Aorta (tissue), 5 donors: Measurements from ENCODE around the gene ZNF329. TPM values are rescaled to one million over a fixed set of nuclear protein-coding genes. Genes with fewer than 3 reads are reported as not detected.

Source experiments
- ATAC-seq: fragments of 200-7000 bp; cut with Tn5 transposase; one replicate; pipeline ENCODE4 v1.9.1; 2022; ENCODE audit warnings: moderate library complexity; ENCODE audit not compliant: low FRiP score
- DNase-seq, 2 donors: peaks; one replicate each; pipeline ENCODE4 v3.0.0-alpha.2; 2020
- H3K27ac ChIP-seq, 2 donors: one replicate each; pipeline ENCODE4 v1.5.1; 2013; ENCODE audit warnings: low read length in 2 of 2, mild to moderate bottlenecking in 2 of 2, moderate library complexity in 2 of 2, control low read depth in 1 of 2, inconsistent platforms in 1 of 2, low read depth in 1 of 2
- H3K27me3 ChIP-seq, 2 donors: one replicate each; pipeline ENCODE4 v1.6.1; 2013; ENCODE audit warnings: control low read depth in 1 of 2, low read length in 1 of 2, mild to moderate bottlenecking in 1 of 2, moderate library complexity in 1 of 2; ENCODE audit not compliant: insufficient read depth in 2 of 2, control insufficient read depth in 1 of 2
- H3K36me3 ChIP-seq, 2 donors: one replicate each; pipeline ENCODE4 v1.6.1; 2013; ENCODE audit warnings: control low read depth in 1 of 2, low read length in 1 of 2, mild to moderate bottlenecking in 1 of 2; ENCODE audit not compliant: insufficient read depth in 2 of 2, control insufficient read depth in 1 of 2
- H3K4me1 ChIP-seq, 2 donors: one replicate each; pipeline ENCODE4 v1.6.1; 2013; ENCODE audit warnings: low read length in 2 of 2, control low read depth in 1 of 2, mild to moderate bottlenecking in 1 of 2, moderate library complexity in 1 of 2; ENCODE audit not compliant: insufficient read depth in 2 of 2, control insufficient read depth in 1 of 2
- H3K4me3 ChIP-seq, 2 donors: one replicate each; pipeline ENCODE4 v1.5.1; 2013; ENCODE audit warnings: low read length in 2 of 2, control low read depth in 1 of 2, mild to moderate bottlenecking in 1 of 2
- H3K9me3 ChIP-seq: one replicate; pipeline ENCODE4 v1.6.1; 2013; ENCODE audit warnings: mild to moderate bottlenecking, low read length; ENCODE audit not compliant: control insufficient read depth
- WGBS, 2 donors: extraction: QIAGEN DNeasy Blood & Tissue Kit; methylation state at CpG; one replicate each; pipeline ENCODE4 v1.1.7; 2013; 5-methylcytosine and 5-hydroxymethylcytosine counted together
- intact Hi-C, 2 donors: fragments of 100-400 bp; cut with DNase I; formaldehyde crosslinking; loops; one replicate each; pipeline versions ENCODE4 v1.14.2 to v1.15.0; 2022
- polyA plus RNA-seq, 2 donors: library from polyadenylated mRNA; stranded (reverse); fragments of 200-250 nt; gene quantifications; one replicate each; pipeline ENCODE4 v1.2.3, GENCODE V29; 2013
- total RNA-seq, 2 donors: library from RNA; stranded (reverse); fragmentation: NEBNext Ultra II Directional; extraction: Animal tissue kit (Norgen Biotek cat#: 25700); gene quantifications; one replicate each; pipeline ENCODE4 v1.2.1, GENCODE V29; 2021
- donor health status: healthy with polysubstance abuse.
- donor health status: Bipolar disorder and iron deficiency.
- donor health status: DM: no; HTN: no; CAD: no.
- donor health status: DM: no; HTN: no; CAD: no.
- donor health status: DM: yes; HTN: yes; CAD: no.

ZNF329 gene
- total and polyA plus RNA-seq, 4 donors, result 4.1 to 10.6 (median 7.5) TPM

GRCh38 chr19:58098682-58098998 is 51.9 kb downstream of the ZNF329 start:
- Histone ChIP-seq H3K27ac (peak overlapping the region; percentile 90 to 96), H3K27me3 (no peaks in the 10 kb centered on the region), H3K4me1 (peaks cover 0 to 1% of the 10 kb centered on the region in 2 donors), H3K36me3 (no peaks in the 10 kb centered on the region), H3K9me3 (no peaks in the 10 kb centered on the region), H3K4me3 (peak overlapping the region; percentile 51 to 75)
- intact Hi-C loops, result loop anchor here in 1 of 2 donors (5.0 kb wide), 1 partner anchor 41 kb away; the partner anchor contains the start of gene ZNF135
- 11 to 20% methylated on average over 2 of the region's 2 CpGs for WGBS, 2 donors
- no peak for DNase-seq
- peak; percentile 19 for ATAC-seq

- peak within 1 kb of the TSS; percentile 75 to 88 for H3K4me3 ChIP-seq
- ATAC-seq, result peak; percentile 99
- peak; percentile 99 to 100 for DNase-seq
- H3K36me3 ChIP-seq, result no peaks in the 10 kb centered on the region
- WGBS, 2 donors, result 0 to 1% methylated on average over 67 of the region's 67 CpGs
- H3K27me3 ChIP-seq, result no peaks in the 10 kb centered on the region
- peak within 1 kb of the TSS; percentile 90 to 96 for H3K27ac ChIP-seq
- H3K4me1 ChIP-seq, result peaks cover 0 to 1% of the 10 kb centered on the region in 2 donors
- intact Hi-C loops, result loop anchor here in 1 of 2 donors (5.0 kb wide), 1 partner anchor 41 kb away; the partner anchor contains the start of gene ZNF135
- no peaks in the 10 kb centered on the region for H3K9me3 ChIP-seq
Measured at GRCh38 chr19:58097781-58098681, 52.6 kb downstream of the ZNF329 start, which contains the start of gene ZSCAN18. Gene ZSCAN18, minus strand, starts transcription at chr19:58098231. Its CDS starts 7,964 bp downstream, at chr19:58090267.

- intact Hi-C loops, result loop anchor here in 1 of 2 donors (5.0 kb wide), 1 partner anchor 40 kb away; the partner anchor contains the start of gene ZNF135
- 32 to 35% methylated on average over 7 to 8 of the region's 8 CpGs for WGBS, 2 donors
- no peak overlapping the region for H3K27ac ChIP-seq
- H3K36me3 ChIP-seq, result no peaks in the 10 kb centered on the region
- H3K9me3 ChIP-seq, result no peaks in the 10 kb centered on the region
- H3K4me1 ChIP-seq, result peaks cover 0 to 1% of the 10 kb centered on the region in 2 donors
- peak overlapping the region; percentile 62 to 88 for H3K4me3 ChIP-seq
- no peaks in the 10 kb centered on the region for H3K27me3 ChIP-seq
- ATAC-seq (no peak), DNase-seq (no peak)
Measured at GRCh38 chr19:58097349-58097748, 53.2 kb downstream of the ZNF329 start.

GRCh38 chr19:58096884-58097283 is 53.7 kb downstream of the ZNF329 start:
- intact Hi-C loops, result loop anchor here in 1 of 2 donors (5.0 kb wide), 1 partner anchor 40 kb away; the partner anchor contains the start of gene ZNF135
- no peak for ATAC-seq
- Histone ChIP-seq H3K36me3 (no peaks in the 10 kb centered on the region), H3K27me3 (no peaks in the 10 kb centered on the region), H3K4me3 (no peak overlapping the region), H3K9me3 (no peaks in the 10 kb centered on the region), H3K27ac (no peak overlapping the region), H3K4me1 (peaks cover 0 to 1% of the 10 kb centered on the region in 2 donors)
- WGBS, 2 donors, result 77 to 87% methylated on average over 13 of the region's 13 CpGs
- DNase-seq, result no peak

- no peaks in the 10 kb centered on the region for H3K36me3 ChIP-seq
- H3K9me3 ChIP-seq, result no peaks in the 10 kb centered on the region
- H3K27me3 ChIP-seq, result no peaks in the 10 kb centered on the region
- WGBS, 2 donors, result 95 to 97% methylated on average over 10 of the region's 10 CpGs
- no peak for DNase-seq
- intact Hi-C loops, result loop anchor here in 1 of 2 donors (5.0 kb wide), 1 partner anchor 38 kb away; the partner anchor contains the start of gene ZNF135
- ATAC-seq, result no peak
- H3K4me3 ChIP-seq, result no peak overlapping the region
- no peak overlapping the region for H3K27ac ChIP-seq
- peaks cover 0 to 1% of the 10 kb centered on the region in 2 donors for H3K4me1 ChIP-seq
Measured at GRCh38 chr19:58095328-58095727, 55.3 kb downstream of the ZNF329 start.

- Histone ChIP-seq H3K4me1 (no peaks in the 10 kb centered on the region), H3K36me3 (no peaks in the 10 kb centered on the region), H3K27ac (no peak overlapping the region), H3K9me3 (no peaks in the 10 kb centered on the region), H3K4me3 (no peak overlapping the region), H3K27me3 (no peaks in the 10 kb centered on the region)
- intact Hi-C loops, result no loop called here
- ATAC-seq, result no peak
- DNase-seq, result no peak
- WGBS, 2 donors, result 91 to 93% methylated on average over 7 of the region's 7 CpGs
Measured at GRCh38 chr19:58093071-58093470, 57.5 kb downstream of the ZNF329 start.

- Histone ChIP-seq H3K4me3 (no peak overlapping the region), H3K27ac (no peak overlapping the region), H3K27me3 (no peaks in the 10 kb centered on the region), H3K9me3 (peaks cover 2% of the 10 kb centered on the region), H3K4me1 (no peaks in the 10 kb centered on the region), H3K36me3 (peaks cover 0 to 3% of the 10 kb centered on the region in 2 donors)
- DNase-seq, result peak in 1 of 2 donors; percentile 8
- 79 to 84% methylated on average over 11 of the region's 11 CpGs for WGBS, 2 donors
- ATAC-seq, result no peak
- intact Hi-C loops, result no loop called here
Measured at GRCh38 chr19:58091251-58091995, 59.2 kb downstream of the ZNF329 start.

- Histone ChIP-seq H3K36me3 (peaks cover 3 to 9% of the 10 kb centered on the region in 2 donors), H3K4me1 (no peaks in the 10 kb centered on the region), H3K9me3 (peaks cover 8% of the 10 kb centered on the region), H3K27ac (no peak overlapping the region), H3K27me3 (no peaks in the 10 kb centered on the region), H3K4me3 (no peak overlapping the region)
- WGBS, 2 donors, result 93 to 94% methylated on average over 16 of the region's 16 CpGs
- intact Hi-C loops, result no loop called here
- no peak for ATAC-seq
- no peak for DNase-seq
Measured at GRCh38 chr19:58089846-58090245, 60.7 kb downstream of the ZNF329 start.
